H54 (cell line): ENCODE measurements around the gene SOAT2.

Experiments used
- DNase-seq: peaks from one replicate; pipeline ENCODE4 v3.0.0; 2011; ENCODE audit warnings: low spot score, mixed read lengths; ENCODE audit not compliant: insufficient read length
- FAIRE-seq: peaks from 3 replicates; lab custom pipeline; 2011; peaks lifted over from hg19 to GRCh38; lab: Jason Lieb, UNC
- POLR2A ChIP-seq: IDR thresholded peaks from 2 replicates; pipeline ENCODE4 v1.6.1; 2011; ENCODE audit warnings: low read depth, mild to moderate bottlenecking, low read length

Gene SOAT2

DNA sequence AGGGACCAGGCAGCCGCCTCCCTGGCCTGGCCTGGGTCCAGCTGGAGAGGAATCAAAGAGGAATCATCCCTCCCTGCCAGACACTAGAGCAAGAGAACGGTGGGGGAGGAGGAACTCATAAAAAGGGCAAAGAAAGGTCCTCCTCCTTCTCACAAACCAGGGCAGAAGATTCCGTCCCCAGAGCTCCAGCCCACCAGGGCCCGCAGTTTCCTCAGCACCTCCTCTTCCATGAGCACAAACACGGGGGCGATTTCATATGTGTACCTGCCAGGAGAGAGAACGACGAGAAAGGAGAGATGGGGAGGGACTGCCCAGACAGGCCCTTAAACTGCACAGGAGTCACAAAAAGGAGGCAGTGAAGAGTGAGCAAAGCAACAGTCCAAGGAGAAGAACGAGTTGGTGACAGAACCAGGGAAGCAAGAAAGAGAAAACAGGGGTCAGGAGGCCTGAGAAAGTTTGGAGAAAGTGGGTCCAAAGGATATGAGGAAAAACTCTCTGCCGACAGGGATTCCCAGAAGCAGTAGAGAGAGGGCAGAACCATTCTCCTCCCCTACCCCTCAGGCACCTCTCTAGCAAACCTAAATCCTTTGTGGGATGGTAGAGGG, 68.5 kb downstream of the SOAT2 start:
- no peak for TF ChIP-seq POLR2A
- DNase-seq (no peak), FAIRE-seq (no peak)

GRCh38 chr12:53172352-53172751, 69.1 kb downstream of the SOAT2 start:
- DNase-seq (peak; percentile 49), FAIRE-seq (peak; percentile 77)
- no peak for TF ChIP-seq POLR2A

GRCh38 chr12:53173085-53173715, 69.9 kb downstream of the SOAT2 start:
- FAIRE-seq, result peak; percentile 92
- TF ChIP-seq POLR2A, result no peak
- peak; percentile 78 for DNase-seq
